Fibroblast of skin of right quadriceps (primary cell): ENCODE measurements around the gene FAF1.
"Not testable (repeated sequence)": the region's sequence is repeated elsewhere in the genome, so short reads cannot be mapped to it uniquely, and the experiment has no call there.

Experiments
- DNase-seq: peaks from one replicate; pipeline ENCODE4 v3.0.0-alpha.2; 2013

FAF1 gene

DNA sequence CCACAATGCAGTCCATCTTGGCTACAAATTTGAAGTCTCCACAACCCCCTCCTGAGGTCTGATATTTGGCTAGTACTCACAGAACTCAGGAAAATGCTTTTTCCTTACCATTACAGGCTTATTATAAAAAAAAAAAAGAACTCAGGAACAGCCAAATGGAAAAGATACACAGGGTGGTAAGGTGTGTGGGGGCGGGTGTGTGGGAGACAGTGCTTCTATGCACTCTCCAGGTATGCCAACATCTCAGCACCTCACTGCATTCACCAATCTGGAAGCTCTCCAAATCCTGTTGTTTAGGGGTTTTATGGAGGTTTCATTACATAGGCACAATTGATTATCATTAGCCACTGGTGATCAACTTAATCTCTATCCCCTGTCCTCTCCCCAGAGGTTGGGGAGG, 126.9 kb downstream of the FAF1 start:
- DNase-seq: no peak

DNA sequence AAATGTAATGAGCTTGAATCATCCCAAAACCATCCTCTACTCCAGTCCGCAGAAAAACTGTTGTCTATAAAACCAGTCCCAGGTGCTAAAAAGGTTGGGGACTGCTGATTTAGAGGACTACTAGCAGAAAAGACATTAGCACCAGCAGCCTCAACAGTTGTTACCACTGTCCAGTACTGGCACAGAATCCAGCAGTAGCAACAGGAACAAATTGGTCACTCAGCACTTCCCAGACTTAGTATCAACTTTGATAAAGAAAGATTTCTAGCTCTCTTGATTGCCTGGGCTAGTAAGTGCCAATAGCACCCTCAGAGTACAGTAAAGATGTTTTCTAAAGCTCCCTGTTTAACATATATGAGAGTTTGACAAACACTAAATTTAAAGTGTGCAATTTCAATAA, 127.9 kb downstream of the FAF1 start:
- no peak for DNase-seq

- DNase-seq: no peak
These were observed 128.6 kb downstream of the FAF1 start for GRCh38 chr1:50831300-50832061.

- DNase-seq: no peak
These were observed 129.4 kb downstream of the FAF1 start for GRCh38 chr1:50830621-50831020.

GRCh38 chr1:50829014-50829958, 130.8 kb downstream of the FAF1 start:
- DNase-seq: peak; percentile 14

DNA sequence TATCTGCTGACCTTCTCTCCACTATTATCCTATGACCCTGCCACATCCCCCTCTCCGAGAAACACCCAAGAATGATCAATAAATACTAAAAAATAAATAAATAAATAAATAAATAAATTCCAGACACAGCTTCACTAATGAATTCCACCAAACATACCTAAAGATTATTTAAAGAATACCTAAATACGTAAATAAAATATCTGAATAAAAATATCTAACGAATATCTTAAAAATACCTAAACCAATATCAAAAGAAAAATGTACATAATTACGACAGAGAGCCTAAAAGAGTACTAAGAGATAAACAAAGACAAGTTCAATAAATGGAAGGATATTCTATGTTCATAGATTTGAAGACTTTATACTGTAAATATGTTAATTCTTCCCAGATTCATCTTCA, 132.5 kb downstream of the FAF1 start:
- DNase-seq: no peak

GRCh38 chr1:50826792-50827191, 133.3 kb downstream of the FAF1 start:
- DNase-seq: not testable (repeated sequence)

GRCh38 chr1:50822035-50822776, 137.9 kb downstream of the FAF1 start:
- DNase-seq: no peak

DNA sequence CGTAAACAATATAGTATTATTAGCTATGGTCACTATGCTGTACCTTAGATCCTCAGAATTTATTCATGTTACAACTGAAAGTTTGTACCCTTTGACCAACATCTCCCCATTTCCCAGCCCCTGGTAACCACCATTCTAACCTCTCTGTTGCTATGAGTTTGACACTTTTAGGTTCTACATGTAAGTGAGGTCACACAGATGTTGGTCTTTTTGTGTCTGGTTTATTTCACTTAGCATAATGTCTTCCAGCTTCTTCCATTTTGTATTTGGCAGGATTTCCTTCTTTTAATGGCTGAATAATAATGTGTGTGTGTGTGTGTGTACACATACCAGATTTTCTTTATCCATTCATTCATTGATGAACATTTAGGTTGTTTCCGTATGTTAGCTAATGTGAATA, 139.5 kb downstream of the FAF1 start:
- DNase-seq: no peak

- no peak for DNase-seq
These were observed 147.7 kb downstream of the FAF1 start for GRCh38 chr1:50812346-50812745.

- no peak for DNase-seq
These were observed 151.8 kb downstream of the FAF1 start for GRCh38 chr1:50808296-50808695.

DNA sequence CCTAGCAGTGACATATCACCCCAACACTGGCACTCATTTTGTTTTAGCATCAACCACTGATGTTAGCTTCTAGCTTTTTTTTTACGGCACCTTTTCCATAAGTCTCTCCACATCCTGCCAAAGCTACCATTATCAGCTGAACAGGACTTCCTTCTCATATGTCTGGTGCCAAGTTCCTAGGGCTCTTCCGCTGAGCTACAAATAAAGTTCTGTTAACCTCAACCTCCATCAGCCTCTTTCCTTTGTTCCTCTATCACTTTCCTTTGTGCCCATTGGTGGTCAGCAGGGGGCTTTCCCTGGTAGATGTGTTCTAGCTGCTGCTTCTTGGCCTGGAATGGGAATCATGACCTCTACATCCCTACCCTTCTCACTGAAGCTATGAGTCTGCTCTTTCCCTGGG, 163.8 kb downstream of the FAF1 start:
- DNase-seq: no peak

DNA sequence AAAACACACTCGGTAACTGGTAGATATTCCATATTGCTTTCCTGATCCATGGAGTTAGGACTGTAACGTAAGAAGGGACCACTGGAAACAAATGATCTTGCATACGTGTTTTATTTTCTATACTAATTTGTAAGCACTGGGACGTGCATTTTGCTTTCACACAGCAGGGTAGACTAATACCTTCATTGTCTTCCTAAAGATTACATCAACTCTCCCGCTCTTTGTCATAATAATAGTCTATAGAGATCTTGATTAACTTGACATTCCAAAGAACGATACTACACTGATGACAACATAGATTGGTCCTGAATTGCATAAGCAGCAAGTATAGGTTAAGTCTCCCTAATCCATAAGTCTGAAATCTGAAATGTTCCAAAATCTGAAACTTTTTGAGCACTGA, 166.5 kb downstream of the FAF1 start:
- no peak for DNase-seq

DNA sequence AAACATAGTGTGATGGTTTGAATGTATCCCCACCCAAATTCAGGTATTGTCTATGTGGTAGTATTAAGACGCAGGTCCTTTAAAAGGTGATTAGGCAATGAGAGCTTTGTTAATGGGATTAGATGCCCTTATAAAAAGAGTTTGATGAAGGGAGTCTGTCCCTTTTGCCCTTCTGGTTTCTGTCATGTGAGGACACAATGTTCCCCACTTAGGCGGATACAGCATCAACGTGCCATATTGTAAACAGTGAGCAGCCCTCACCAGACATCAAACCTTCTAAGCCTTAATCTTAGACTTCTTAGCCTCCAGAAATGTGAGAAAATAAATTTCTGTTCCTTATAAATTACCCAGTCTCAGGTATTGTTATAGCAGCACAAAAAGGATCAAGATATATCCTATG, 172.8 kb downstream of the FAF1 start:
- no peak for DNase-seq

GRCh38 chr1:50783286-50783685, 176.8 kb downstream of the FAF1 start:
- no peak for DNase-seq

DNA sequence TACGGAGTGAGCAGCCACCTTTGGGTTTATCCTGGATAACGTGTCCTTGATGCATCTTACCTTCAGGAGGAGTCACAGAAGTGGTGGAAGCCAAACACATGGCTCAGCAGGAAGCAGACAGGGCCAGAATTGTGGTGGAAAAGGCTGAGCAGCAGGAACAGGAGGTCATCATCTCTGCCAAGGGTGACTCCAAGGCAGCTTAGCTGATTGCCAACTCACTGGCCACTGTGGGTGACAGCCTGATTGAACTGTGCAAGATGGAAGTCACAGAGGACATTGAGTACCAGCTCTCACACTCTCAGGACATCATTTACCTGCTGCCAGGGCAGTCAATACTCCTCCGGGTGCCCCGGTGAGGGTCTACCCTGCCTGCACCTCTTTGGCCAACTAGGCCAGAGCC, 179.3 kb downstream of the FAF1 start:
- no peak for DNase-seq

DNA sequence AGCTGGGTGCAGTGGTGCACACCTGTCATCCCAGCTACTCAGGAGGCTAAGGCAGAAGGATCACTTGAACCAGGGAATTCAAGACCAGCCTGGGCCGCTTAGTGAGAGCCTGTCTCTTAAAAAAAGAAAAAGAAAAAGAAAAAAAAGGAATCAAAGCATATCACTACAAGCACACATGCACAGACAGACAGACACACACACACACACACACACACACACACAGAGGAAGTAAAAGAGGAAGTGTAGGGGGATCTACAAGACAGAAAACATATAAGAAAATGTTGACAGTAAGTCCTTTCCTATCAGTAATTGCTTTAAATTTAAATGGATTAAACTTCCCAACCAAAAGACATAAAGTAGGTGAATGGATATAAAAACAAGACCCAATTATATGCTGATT, 180.3 kb downstream of the FAF1 start:
- DNase-seq: no peak

DNA sequence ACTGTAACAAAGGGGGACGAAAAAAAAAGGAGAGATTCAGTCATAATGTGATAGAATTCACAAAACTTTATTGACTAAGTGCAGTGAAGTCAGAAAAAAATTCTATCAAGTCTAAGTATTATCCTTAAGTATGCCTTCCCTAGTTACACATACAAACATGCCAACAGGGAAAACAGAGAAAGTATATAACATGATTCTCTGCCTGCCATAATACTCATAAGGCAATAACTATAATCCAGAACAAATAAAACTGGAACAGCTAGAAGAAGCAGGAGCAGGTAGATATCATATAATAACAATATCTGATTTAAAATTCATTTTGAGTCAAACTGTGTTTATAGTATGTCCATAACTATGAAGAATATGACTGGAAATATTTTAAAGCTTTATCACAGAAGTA, 184.3 kb downstream of the FAF1 start:
- DNase-seq: no peak

GRCh38 chr1:50774759-50775351, 185.2 kb downstream of the FAF1 start:
- peak; percentile 63 for DNase-seq

DNA sequence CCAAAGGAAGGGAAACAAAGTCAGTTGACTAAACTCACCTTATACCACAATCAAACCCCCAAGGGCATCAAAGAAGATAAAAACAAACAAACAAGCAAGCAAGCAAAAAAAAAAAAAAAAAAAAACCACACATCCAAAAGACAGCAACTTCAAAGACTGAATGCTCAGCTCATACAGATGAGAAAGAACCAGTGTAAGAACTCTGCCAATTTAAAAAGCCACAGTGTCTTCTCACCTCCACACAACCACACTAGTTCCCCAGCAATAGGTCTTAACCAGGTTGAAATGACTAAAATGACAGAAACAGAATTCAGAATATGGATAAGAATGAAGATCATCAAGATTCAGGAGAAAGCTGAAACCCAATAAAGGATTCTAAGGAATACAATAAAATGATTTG, 193.4 kb downstream of the FAF1 start:
- DNase-seq: no peak

DNA sequence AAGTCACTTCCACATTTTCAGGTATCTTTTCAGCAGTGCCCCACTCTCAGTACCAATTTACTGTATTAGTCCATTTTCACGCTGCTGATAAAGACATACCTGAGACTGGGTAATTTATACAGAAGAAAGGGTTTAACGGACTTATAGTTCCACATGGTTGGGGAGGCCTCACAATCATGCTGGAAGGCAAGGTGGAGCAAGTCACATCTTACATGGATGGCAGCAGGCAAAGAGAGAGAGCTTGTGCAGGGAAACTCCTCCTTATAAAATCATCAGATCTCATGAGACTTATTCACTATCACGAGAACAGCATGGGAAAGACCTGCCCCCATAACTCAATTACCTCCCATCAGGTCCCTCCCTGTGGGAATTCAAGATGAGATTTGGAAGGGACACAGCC, 203.5 kb downstream of the FAF1 start:
- not testable (repeated sequence) for DNase-seq

DNA sequence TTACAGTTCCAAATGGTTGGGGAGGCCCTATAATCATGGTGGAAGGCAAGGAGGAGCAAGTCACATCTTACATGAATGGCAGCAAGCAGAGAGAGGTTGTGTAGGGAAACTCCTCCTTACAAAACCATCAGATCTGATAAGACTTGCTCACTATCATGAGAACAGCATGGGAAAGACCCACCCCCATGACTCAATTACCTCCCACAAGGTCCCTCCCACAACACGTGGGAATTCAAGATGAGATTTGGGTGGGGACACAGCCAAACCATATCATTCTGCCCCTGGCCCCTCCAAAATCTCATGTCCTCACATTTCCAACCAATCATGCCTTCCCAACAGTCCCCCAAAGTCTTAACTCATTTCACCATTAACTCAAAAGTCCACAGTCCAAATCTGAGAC, 205.3 kb downstream of the FAF1 start:
- not testable (repeated sequence) for DNase-seq

DNA sequence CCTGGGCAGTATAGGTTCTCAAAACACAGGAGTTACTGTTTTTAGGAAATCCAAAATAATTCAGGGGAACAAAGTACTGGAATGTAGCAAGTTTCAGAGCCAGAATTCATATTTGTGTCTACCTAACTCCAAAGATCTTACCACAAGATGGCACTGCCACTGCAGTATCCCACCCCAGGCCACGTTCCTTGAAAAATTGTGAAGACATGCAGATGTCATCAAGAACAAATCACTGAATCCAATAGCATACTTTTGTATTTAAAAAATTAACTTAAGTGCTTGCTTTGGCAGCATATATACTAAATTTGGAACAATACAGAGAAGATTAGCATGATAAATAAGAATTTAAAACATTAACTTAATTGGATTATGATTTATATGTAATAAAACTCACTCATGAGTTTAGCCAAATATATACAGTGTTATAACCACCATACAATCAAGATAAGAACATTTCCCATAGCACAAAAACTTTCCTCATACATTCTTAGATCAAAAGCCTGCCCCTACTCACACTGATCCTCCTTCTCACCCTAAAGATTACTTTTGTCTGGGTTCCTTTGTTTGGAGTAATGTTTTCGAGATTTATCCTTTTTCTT, 209.9 kb downstream of the FAF1 start:
- DNase-seq: peak; percentile 33
